Coronary artery (tissue), 2 donors: ENCODE results near the gene AQP10.
"Not testable (repeated sequence)": the region's sequence is repeated elsewhere in the genome, so short reads cannot be mapped to it uniquely, and the experiment has no call there.

Experiments used
- DNase-seq: peaks from one replicate; pipeline ENCODE4 v3.0.0-alpha.2; 2017; ENCODE audit warnings: low spot score
- H3K27ac ChIP-seq, 2 donors: fragments of 200-600 bp; sonication (generic); one replicate each; pipeline ENCODE4 v1.5.1; 2016 to 2019
- H3K4me3 ChIP-seq: fragments of 200-600 bp; sonication (generic); 2 replicates; pipeline ENCODE4 v1.5.1; 2016; ENCODE audit warnings: mild to moderate bottlenecking, moderate library complexity
- TF ChIP-seq, protein P1 (sequence below): fragments of 200-600 bp; sonication (generic); IDR thresholded peaks from one replicate; pipeline ENCODE4 v1.5.1; 2019; ENCODE audit warnings: antibody characterized with exemption

The AQP10 gene

DNA sequence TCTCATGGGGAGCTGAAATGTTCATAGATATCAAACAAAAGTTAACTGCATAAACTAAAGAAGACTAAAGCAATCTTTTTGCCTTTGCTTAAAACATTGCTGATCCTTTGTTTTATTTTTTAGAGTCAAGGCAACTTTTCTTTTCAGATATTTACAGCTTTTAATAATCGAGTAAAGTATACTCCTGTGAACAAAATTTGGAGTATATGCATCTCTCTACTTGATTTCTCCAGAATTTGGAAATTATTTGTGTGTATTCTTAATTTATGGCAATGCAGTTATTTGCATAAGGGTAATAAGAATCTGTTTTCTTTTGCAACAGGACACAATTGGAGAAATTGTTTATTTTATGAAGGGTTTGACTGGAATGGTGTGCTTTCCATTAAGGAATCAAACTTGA lies 4.2 kb upstream of the AQP10 start:
- DNase-seq = no peak
- TF ChIP-seq, protein P1, sequence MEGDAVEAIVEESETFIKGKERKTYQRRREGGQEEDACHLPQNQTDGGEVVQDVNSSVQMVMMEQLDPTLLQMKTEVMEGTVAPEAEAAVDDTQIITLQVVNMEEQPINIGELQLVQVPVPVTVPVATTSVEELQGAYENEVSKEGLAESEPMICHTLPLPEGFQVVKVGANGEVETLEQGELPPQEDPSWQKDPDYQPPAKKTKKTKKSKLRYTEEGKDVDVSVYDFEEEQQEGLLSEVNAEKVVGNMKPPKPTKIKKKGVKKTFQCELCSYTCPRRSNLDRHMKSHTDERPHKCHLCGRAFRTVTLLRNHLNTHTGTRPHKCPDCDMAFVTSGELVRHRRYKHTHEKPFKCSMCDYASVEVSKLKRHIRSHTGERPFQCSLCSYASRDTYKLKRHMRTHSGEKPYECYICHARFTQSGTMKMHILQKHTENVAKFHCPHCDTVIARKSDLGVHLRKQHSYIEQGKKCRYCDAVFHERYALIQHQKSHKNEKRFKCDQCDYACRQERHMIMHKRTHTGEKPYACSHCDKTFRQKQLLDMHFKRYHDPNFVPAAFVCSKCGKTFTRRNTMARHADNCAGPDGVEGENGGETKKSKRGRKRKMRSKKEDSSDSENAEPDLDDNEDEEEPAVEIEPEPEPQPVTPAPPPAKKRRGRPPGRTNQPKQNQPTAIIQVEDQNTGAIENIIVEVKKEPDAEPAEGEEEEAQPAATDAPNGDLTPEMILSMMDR = no peak

DNA sequence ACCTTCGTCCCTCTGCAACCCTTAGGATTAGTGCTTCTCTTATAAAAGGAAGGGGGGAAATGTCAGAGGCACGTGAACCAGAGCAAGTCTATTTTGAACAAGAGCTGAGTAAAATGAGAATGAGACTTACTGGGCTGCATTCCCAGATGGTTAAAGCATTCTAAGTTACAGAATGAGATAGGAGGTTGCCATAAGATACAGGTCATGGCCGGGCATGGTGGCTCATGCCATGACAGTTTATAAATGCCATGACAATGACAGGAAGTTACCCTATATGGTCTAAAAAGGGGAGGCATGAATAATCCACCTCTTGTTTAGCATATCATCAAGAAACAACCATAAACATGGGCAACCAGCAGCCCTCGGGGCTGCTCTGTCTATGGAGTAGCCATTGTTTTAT lies 2.5 kb upstream of the AQP10 start:
- TF ChIP-seq, protein P1 = no peak
- no peak overlapping the region for H3K27ac ChIP-seq
- no peak for DNase-seq
- no peak overlapping the region for H3K4me3 ChIP-seq

More for the DNA sequence above, 4.2 kb upstream of the AQP10 start:
- no peak overlapping the region for H3K27ac ChIP-seq
- H3K4me3 ChIP-seq = no peak overlapping the region

DNA sequence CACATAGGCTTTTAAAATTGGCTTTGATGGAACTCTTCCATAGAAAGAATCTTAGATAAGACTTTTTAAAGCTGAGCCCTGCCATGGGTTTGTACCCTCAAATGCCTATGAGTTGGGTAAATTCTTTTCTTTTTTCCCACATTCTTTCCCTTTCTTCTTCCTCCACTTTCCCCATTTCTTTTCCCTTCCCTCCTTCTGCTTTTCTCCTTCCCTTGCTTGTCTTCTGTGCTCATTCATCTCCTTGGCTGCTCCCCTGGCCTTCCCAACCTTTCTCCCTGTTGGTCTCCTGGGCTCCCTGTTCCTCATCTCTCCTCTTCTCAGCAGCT lies 679 bp downstream of the AQP10 start:
- not testable (repeated sequence) for H3K27ac ChIP-seq, H3K4me3 ChIP-seq, DNase-seq

DNA sequence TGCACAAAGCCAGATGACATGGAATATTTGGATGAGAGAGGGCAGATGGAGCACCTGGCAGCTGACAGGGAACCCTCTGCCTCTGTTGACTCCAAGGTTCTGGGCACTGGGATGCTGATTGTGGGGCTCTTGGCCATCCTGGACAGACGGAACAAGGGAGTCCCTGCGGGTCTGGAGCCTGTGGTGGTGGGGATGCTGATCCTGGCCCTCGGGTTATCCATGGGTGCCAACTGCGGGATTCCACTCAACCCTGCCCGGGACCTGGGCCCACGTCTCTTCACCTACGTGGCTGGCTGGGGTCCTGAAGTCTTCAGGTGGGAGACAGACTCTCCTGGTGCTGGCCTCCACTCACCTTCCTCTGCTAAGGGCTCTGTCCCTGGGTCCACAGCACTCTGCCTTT lies 2.6 kb downstream of the AQP10 start:
- DNase-seq = no peak
- TF ChIP-seq, protein P1 = no peak
- no peak overlapping the region for H3K4me3 ChIP-seq
- H3K27ac ChIP-seq = no peak overlapping the region

DNA sequence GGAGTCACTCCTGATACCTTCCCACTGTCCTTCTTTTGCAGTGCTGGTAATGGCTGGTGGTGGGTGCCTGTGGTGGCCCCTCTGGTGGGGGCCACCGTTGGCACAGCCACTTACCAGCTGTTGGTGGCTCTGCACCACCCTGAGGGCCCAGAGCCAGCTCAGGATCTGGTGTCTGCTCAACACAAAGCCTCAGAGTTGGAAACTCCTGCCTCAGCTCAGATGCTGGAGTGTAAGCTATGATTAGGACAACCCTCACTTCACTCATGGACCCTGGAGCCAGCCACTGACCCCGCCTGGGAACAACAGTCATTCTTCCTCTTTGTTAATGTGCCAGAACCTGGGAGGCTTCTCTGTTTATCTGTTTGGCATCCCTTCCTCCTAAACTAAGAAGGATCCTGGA lies 3.3 kb downstream of the AQP10 start:
- peak overlapping the region; percentile 98 to 100 for H3K27ac ChIP-seq
- TF ChIP-seq, protein P1 = no peak
- no peak for DNase-seq
- H3K4me3 ChIP-seq = peak overlapping the region; percentile 84

DNA sequence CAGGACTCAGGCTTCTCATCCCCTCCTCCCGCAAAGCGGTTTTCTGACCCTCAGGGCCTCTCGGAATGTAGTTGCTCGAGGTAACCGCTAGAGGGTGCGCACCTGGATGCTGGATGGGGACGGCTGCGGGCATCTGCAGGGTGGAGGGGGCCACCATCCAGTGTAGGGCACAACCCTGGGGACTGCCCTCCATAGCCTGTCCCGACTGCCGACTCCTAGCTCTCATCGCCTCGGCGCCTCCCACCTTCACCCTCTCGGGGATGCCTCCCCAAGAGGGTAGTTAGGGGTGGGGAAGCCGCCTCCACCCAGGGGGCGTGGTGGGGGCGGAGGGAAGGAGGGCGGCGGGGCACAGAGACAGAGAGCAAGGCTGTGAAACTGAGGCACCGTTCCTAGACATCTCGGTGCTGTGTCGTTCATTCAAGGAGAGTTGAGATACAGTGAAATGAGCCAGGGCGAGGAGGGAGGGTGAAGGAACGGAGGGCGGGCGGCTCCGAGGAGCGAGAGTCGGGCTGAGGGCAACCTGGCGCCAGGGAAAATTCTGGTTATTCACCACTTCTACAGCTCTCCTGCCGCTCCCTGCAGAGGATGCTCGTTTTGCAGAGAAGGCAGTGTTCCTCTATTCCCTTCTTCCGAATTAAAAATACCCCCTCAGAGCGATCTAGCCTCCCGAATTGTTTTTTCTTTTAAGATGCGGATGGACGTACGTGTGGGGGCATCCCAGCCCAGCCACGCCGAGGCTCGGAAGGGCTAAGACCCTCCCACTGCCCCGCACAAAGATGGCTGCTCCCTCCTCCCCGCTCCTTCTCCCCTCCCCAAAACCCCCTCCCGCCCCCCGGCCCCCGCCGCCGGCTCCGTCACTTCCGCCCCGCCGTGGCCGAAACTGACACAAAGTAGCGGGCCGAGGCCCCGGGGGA lies 4.0 kb downstream of the AQP10 start, which contains the start of gene ATP8B2:
TSS of gene ATP8B2 (plus strand) at position 857 of the 914 bp plus-strand sequence. CDS start 2,617 bp downstream, outside the sequence.
- Histone ChIP-seq H3K27ac (peak within 1 kb of the TSS; percentile 98 to 100), H3K4me3 (peak within 1 kb of the TSS; percentile 84)
- TF ChIP-seq, protein P1 = peak; percentile 92
- peak; percentile 88 for DNase-seq

DNA sequence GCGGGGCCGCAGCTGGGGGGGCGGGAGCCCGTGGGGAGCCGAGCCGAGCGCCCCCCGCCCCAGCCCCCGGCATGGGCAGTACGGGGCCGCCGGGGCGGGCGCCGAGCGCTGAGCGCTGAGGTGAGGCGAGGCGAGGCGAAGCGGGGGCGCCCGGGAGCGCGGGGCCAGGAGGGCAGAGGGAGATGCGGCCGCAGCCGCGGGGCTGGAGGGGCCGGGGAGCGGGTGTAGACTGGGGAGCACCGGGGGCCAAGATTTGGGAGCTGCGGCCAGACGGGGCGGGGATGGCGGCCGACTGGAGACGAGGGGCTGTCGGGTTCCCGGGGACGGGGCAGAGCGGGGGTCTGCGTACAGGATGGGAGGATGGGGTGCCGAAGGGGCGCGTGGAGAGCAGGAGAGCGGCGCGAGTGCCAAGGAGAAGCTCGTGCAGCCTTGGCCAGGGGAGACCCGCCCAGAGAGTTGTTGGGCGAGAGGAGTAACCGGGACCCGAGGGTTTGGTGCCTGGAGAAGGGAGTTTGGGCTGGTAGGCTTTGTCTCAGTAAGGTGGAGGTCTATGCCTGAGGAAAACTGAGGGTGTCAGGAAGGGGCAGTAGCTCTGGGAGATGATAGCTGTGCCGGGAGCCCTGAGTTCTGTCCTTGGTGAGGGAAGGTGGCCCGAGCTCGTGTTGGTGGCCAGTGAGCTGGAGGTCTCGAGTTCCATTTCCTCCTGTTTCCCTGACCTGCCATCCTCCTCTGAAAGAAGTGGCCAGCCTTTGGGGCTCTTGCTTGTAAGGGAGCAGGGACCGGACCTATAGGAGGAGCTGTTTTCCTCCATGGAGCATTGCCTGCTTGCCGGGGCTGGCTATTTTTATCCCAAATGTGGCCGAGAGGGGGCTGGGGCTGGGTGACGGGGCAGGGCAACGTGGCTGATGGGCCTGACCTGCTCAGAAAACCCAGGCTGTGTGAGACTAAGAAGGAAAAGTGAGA lies 5.0 kb downstream of the AQP10 start:
- TF ChIP-seq, protein P1 = no peak
- Histone ChIP-seq H3K27ac (peak overlapping the region; percentile 98 to 100), H3K4me3 (peak overlapping the region; percentile 84)
- peak; percentile 93 for DNase-seq
